Heart left ventricle (tissue), 16 donors: ENCODE measurements around the gene PYURF. TPM values are rescaled to one million over a fixed set of nuclear protein-coding genes. Genes with fewer than 3 reads are reported as not detected.

ENCODE experiments used
- ATAC-seq, 4 donors: fragments of 200-7000 bp; cut with Tn5 transposase; one replicate each; pipeline ENCODE4 v1.9.1; 2020 to 2022; ENCODE audit warnings: moderate library complexity in 4 of 4, mild to moderate bottlenecking in 3 of 4, moderate number of reproducible peaks in 1 of 4
- DNase-seq, 5 donors: peaks; one replicate each; pipeline ENCODE4 v3.0.0-alpha.2; 2020
- H3K27ac ChIP-seq, 12 donors: fragments of 200-600 bp; sonication (generic) in 4 of 12; one replicate each; pipeline versions ENCODE4 v1.5.0 to v1.8.0; 2016 to 2022; ENCODE audit warnings: mild to moderate bottlenecking in 2 of 12
- H3K27me3 ChIP-seq, 9 donors: fragments of 200-600 bp; sonication (generic) in 2 of 9; one replicate each; pipeline versions ENCODE4 v1.5.1 to v1.8.0; 2016 to 2022; ENCODE audit warnings: mild to moderate bottlenecking in 3 of 9
- H3K36me3 ChIP-seq, 9 donors: fragments of 200-600 bp; sonication (generic) in 2 of 9; one replicate each; pipeline versions ENCODE4 v1.5.0 to v1.8.0; 2018 to 2022; ENCODE audit warnings: mild to moderate bottlenecking in 2 of 9
- H3K4me1 ChIP-seq, 12 donors: fragments of 200-600 bp; sonication (generic) in 4 of 12; one replicate each; pipeline versions ENCODE4 v1.5.0 to v1.8.0; 2016 to 2022; ENCODE audit warnings: mild to moderate bottlenecking in 3 of 12
- H3K4me3 ChIP-seq, 12 donors: fragments of 200-600 bp; sonication (generic) in 4 of 12; one replicate each; pipeline versions ENCODE4 v1.5.0 to v1.8.0; 2017 to 2022; ENCODE audit warnings: mild to moderate bottlenecking in 9 of 12, moderate library complexity in 4 of 12
- H3K9me3 ChIP-seq, 12 donors: fragments of 200-600 bp; sonication (generic) in 4 of 12; one replicate each; pipeline versions ENCODE4 v1.5.0 to v1.8.0; 2016 to 2022; ENCODE audit warnings: mild to moderate bottlenecking in 1 of 12
- CTCF ChIP-seq, 12 donors: fragments of 200-600 bp; sonication (generic) in 4 of 12; IDR thresholded peaks; one replicate each; pipeline versions ENCODE4 v1.5.0 to v1.8.0; 2018 to 2022; ENCODE audit warnings: antibody characterized with exemption in 12 of 12, mild to moderate bottlenecking in 5 of 12
- POLR2A ChIP-seq, 2 donors: fragments of 450-650 bp; IDR thresholded peaks; one replicate each; pipeline ENCODE4 v1.6.1; 2017; ENCODE audit warnings: antibody characterized with exemption in 2 of 2, mild to moderate bottlenecking in 2 of 2, moderate library complexity in 2 of 2
- WGBS, 4 donors: extraction: QIAGEN DNeasy Blood & Tissue Kit in 2 of 4; methylation state at CpG; one replicate each; pipeline versions ENCODE4 v1.1.5 to v1.1.7; 2013 to 2018; 5-methylcytosine and 5-hydroxymethylcytosine counted together
- intact Hi-C, 10 donors: fragments of 100-400 bp; cut with DNase I; formaldehyde crosslinking; loops; one replicate each; pipeline versions ENCODE4 v1.11.1 to v1.14.2; 2022
- long read RNA-seq, 3 donors: library from polyadenylated mRNA; unstranded; transcript quantifications; one replicate each; pipeline ENCODE4 v2.0.0, GENCODE V29; 2020 to 2021
- polyA plus RNA-seq, 2 donors: library from polyadenylated mRNA; stranded (reverse); fragments of 200-250 nt; gene quantifications; one replicate each; pipeline ENCODE4 v1.2.3, GENCODE V29; 2013
- total RNA-seq, 9 donors: library from RNA; depleted of rRNA in 2 of 9; stranded (reverse); fragments of >200 nt in 2 of 9; fragmentation: NEBNext Ultra II Directional in 3 of 9; extraction: Animal tissue kit (Norgen Biotek cat#: 25700) in 3 of 9; gene quantifications; one replicate each; pipeline versions ENCODE4 v1.1.0 to v1.2.4, GENCODE V29; 2016 to 2023
- donor health status: ischemic (EF 13 %, LVEDD 7.1; RV severe dilation, severe dysfunction).
- donor health status: healthy with polysubstance abuse.
- donor health status: DM: no; HTN: yes; CAD: no.
- donor health status: DM: no; HTN: no; CAD: no.
- donor health status: ischemic (EF 25% LVEDD 6.9; RV normal size, moderate dysfunction).
- donor health status: ischemic (EF 25% LVEDD 5.7; RV mildly dilated, moderate dysfunction).
- donor health status: healthy.
- donor health status: DM: yes; HTN: yes; CAD: no.
- donor health status: ischemic (EF 35%, LVEDD 5.7; RV mildly dilated, moderate dysfunction).
- donor health status: nonischemic (EF 11% LVEDD 7.7; RV severe dilation, severe dysfunction).
- donor health status: DM: yes; HTN: yes; CAD: no.
- donor health status: PGD.
- donor health status: ischemic (EF 29% LVEDD 5.4; RV normal size, mild dysfunction).
- donor health status: nonischemic (EF 23%, LVEDD 6.1; RV moderate dilation, normal function).

PYURF gene
- total RNA-seq (10 to 100 TPM; 46.3 to 63.6 (median 54.2) TPM), polyA plus RNA-seq (100 to 1,000 TPM in 1 of 2 donors, 10 to 100 TPM in 1; 71.5 to 102 TPM)
- long read RNA-seq, donor 1, transcript PYURF-201 (2 exons, 1,361 nt), result major isoform, 133 of 133 reads
- long read RNA-seq, donor 1, partial matches to known transcripts, result 0 of 133 reads
- long read RNA-seq, donor 1, other reads (novel, unspliced or antisense), result 0 of 133 reads
- long read RNA-seq, donor 2, transcript PYURF-201 (2 exons, 1,361 nt), result major isoform, 469 of 470 reads
- long read RNA-seq, donor 2, partial matches to known transcripts, result 0 of 470 reads
- long read RNA-seq, donor 2, other reads (novel, unspliced or antisense), result 1 of 470 reads
- long read RNA-seq, donor 3, transcript PYURF-201 (2 exons, 1,361 nt), result major isoform, 116 of 116 reads
- long read RNA-seq, donor 3, partial matches to known transcripts, result 0 of 116 reads
- long read RNA-seq, donor 3, other reads (novel, unspliced or antisense), result 0 of 116 reads

- peak within 1 kb of the TSS; percentile 66 to 96 (median 90) for H3K4me3 ChIP-seq
- peak; percentile 4 to 87 for TF ChIP-seq POLR2A (IDR thresholded peaks at IDR 0.05)
- peak in 1 of 12 donors; percentile 5 for TF ChIP-seq CTCF (IDR thresholded peaks at IDR 0.05)
- DNase-seq (peak; percentile 94 to 98 (median 97)), ATAC-seq (peak; percentile 96 to 98 (median 98))
- H3K27ac ChIP-seq, result peak within 1 kb of the TSS; percentile 60 to 94 (median 86)
- H3K36me3 ChIP-seq, result peaks cover 0 to 34% (median 20%) of the 10 kb centered on the region in 9 donors
- no peaks in the 10 kb centered on the region for H3K9me3 ChIP-seq
- peaks cover 0 to 45% (median 19%) of the 10 kb centered on the region in 12 donors for H3K4me1 ChIP-seq
- intact Hi-C loops, result loop anchor here in 5 of 10 donors (5.0 to 10.0 kb wide), 7 partner anchors 66 to 669 kb away; partner anchors contain the start of genes HERC3 (in 1 of the 5) and HERC5 (in 1 of the 5)
- WGBS, 4 donors, result 0% methylated on average over 9 to 68 of the region's 68 CpGs
- H3K27me3 ChIP-seq, result no peaks in the 10 kb centered on the region
These were observed at the start of gene PYURF for GRCh38 chr4:88523325-88524129. Gene PYURF (minus strand): TSS chr4:88523776. CDS start chr4:88523700, 76 bp downstream.

GRCh38 chr4:88570001-88570400 is 46.4 kb upstream of the PYURF start:
- DNase-seq (no peak), ATAC-seq (no peak)
- TF ChIP-seq CTCF (IDR thresholded peaks at IDR 0.05) (no peak), POLR2A (IDR thresholded peaks at IDR 0.05) (no peak)
- H3K36me3 ChIP-seq, result no peaks in the 10 kb centered on the region
- intact Hi-C loops, result no loop called here
- H3K4me1 ChIP-seq, result peaks cover 0 to 21% (median 6%) of the 10 kb centered on the region in 12 donors
- no peaks in the 10 kb centered on the region for H3K27me3 ChIP-seq
- H3K9me3 ChIP-seq, result no peaks in the 10 kb centered on the region
- no peak overlapping the region for H3K4me3 ChIP-seq
- H3K27ac ChIP-seq, result no peak overlapping the region

GRCh38 chr4:88567591-88567990 is 44.0 kb upstream of the PYURF start:
- DNase-seq (no peak), ATAC-seq (no peak)
- H3K27me3 ChIP-seq, result no peaks in the 10 kb centered on the region
- no peaks in the 10 kb centered on the region for H3K9me3 ChIP-seq
- intact Hi-C loops, result no loop called here
- no peaks in the 10 kb centered on the region for H3K36me3 ChIP-seq
- no peak overlapping the region for H3K4me3 ChIP-seq
- TF ChIP-seq CTCF (IDR thresholded peaks at IDR 0.05) (no peak), POLR2A (IDR thresholded peaks at IDR 0.05) (no peak)
- H3K4me1 ChIP-seq, result peaks cover 0 to 5% (median 0%) of the 10 kb centered on the region in 12 donors
- no peak overlapping the region for H3K27ac ChIP-seq
- WGBS, 4 donors, result 88 to 91% (median 89%) methylated on average over 1 of the region's 1 CpG

- intact Hi-C loops, result loop anchor here in 1 of 10 donors (10.0 kb wide), 1 partner anchor 475 kb away; no protein-coding TSS in a partner anchor
- TF ChIP-seq POLR2A (IDR thresholded peaks at IDR 0.05), result no peak
- no peak for TF ChIP-seq CTCF (IDR thresholded peaks at IDR 0.05)
- Histone ChIP-seq H3K27me3 (no peaks in the 10 kb centered on the region), H3K27ac (no peak overlapping the region), H3K4me3 (no peak overlapping the region), H3K36me3 (no peaks in the 10 kb centered on the region), H3K9me3 (no peaks in the 10 kb centered on the region), H3K4me1 (no peaks in the 10 kb centered on the region)
- ATAC-seq (no peak), DNase-seq (no peak)
- 89 to 92% (median 89%) methylated on average over 7 of the region's 7 CpGs for WGBS, 4 donors
These were observed 26.2 kb upstream of the PYURF start for GRCh38 chr4:88549815-88550214.
